HG02642 (cell line): ENCODE data around the gene KCNG2.

ENCODE experiments used
- ATAC-seq: cut with Tn5 transposase; IDR thresholded peaks from one replicate; pipeline ENCODE4 v1.9.1; 2021; ENCODE audit warnings: mild to moderate bottlenecking; ENCODE audit not compliant: unreplicated experiment, poor library complexity

KCNG2 gene

DNA sequence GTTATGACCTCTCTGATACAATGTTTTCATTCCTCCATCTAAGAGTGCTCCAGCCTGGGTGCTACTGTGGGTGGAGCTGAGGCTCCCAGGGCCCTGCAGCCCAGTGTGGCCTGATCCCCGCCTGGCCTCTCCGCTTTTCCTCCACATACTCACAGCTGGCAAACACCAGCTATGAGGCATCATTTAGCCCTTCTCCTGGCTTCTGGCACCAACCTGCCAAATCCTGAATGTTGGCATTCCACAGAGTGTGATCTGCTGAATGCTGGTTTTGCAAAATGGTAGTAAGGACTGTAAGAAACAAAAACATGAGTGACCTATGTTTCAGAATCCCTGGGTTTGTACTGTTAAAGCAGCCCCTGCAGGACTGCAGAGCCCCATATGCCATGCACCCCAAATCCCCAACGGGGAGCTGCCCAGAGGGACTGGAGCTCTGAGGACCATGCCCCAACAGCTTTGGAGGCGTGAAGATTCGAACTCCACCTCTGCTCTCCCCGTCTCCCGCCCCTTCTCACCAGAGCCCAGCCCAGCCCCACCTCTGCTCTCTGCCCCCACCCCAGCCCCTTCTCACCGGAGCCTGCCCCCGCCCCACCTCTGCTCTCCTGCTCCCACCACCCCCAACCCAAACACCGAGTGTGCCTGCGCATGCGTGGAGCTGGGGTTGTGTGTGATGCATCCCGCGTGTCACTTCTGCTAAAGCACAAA, 149.5 kb downstream of the KCNG2 start:
- no peak for ATAC-seq

DNA sequence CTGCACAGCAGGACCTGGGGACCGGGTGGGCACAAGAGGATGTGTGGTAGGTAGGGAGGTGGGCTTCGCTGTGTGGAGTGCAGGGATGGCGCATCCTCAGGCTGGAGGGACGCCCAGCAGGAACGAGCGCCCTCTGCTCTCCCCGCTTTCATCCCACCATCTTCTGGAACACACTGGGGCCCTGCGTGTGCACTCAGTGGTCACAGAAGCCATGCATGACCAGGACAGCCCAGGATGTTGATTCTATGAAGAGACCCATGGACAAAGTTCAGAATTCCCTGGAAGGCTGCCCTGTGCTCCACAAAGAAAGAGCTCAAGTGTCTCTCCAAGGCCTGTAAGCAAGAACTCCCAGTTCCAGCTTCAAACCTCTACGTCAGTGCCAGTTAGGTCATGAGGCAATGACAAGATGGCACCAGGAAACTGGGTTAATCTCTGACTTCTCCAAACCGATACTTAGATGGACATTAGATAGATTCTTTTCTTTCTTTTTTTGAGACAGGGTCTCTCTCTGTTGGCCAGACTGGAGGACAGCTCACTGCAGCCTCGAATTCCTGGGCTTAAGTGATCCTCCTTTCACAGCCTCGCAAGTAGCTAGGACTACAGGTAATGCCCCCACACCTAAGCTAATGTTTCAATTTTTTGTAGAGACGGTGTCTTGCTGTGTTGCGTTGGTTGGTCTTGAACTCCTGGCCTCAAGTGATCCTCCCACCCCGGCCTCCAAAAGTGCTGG, 150.3 kb downstream of the KCNG2 start:
- no peak for ATAC-seq

DNA sequence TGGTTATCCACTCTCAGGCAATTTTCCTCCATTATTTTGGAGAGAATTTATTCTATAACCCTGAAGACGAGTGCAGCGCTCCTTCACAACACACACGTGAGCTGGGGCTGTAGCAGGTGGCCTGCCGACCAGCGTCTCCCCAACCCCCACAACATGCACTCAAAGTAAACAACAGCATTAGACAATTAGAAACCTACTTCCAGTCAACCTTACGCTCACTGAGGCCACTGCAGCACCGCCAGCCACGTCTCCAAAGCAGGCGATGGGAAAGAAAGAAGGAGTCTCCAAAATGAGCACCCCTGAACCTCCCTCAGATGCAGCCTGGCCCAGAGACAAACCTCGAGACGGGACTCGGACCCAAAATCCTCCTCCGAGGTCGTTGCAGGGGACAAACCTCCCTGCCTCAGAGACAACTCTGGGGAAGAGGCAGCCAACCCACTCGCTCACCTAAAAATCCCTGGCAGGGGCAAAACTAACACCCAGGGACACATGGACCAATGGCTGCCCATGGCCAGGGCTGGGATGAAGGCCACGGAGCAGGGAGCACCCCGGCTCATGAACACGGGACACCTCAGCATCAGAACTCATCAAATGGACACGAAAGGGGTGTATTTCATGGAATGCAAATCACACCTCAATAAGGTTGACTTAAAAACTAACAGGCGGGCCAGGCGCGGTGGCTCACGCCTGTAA, 151.1 kb downstream of the KCNG2 start:
- ATAC-seq = no peak
